H9 (cell line): ENCODE results near the gene LDB1. TPM values are rescaled to one million over a fixed set of nuclear protein-coding genes. Genes with fewer than 3 reads are reported as not detected.

Experiments used
- DNase-seq: peaks from one replicate; pipeline ENCODE4 v3.0.0-alpha.2; 2017
- H2AFZ ChIP-seq: one replicate; pipeline ENCODE4 v1.6.1; 2013; ENCODE audit warnings: mild to moderate bottlenecking, low read length, control low read depth, moderate library complexity
- H2AK5ac ChIP-seq: 2 replicates; pipeline ENCODE4 v1.6.1; 2013; ENCODE audit warnings: low read length, control low read depth, mixed read lengths; ENCODE audit not compliant: insufficient read length
- H2BK120ac ChIP-seq: one replicate; pipeline ENCODE4 v1.6.1; 2013; ENCODE audit warnings: low read depth, mild to moderate bottlenecking, low read length, control low read depth, inconsistent platforms; ENCODE audit not compliant: poor library complexity, severe bottlenecking
- H2BK12ac ChIP-seq: 2 replicates; pipeline ENCODE4 v1.6.1; 2013; ENCODE audit warnings: low read length, control low read depth, mixed read lengths, low read depth; ENCODE audit not compliant: insufficient read length
- H2BK15ac ChIP-seq: 2 replicates; pipeline ENCODE4 v1.6.1; 2013; ENCODE audit warnings: low read depth, low read length, control low read depth
- H2BK20ac ChIP-seq: one replicate; pipeline ENCODE4 v1.6.1; 2013; ENCODE audit warnings: low read depth, mild to moderate bottlenecking, low read length, control low read depth, inconsistent platforms; ENCODE audit not compliant: poor library complexity, severe bottlenecking
- H2BK5ac ChIP-seq: 2 replicates; pipeline ENCODE4 v1.6.1; 2013; ENCODE audit warnings: low read length, control low read depth, mixed read lengths; ENCODE audit not compliant: insufficient read length
- H3K14ac ChIP-seq: 2 replicates; pipeline ENCODE4 v1.6.1; 2013; ENCODE audit warnings: low read length, control low read depth; ENCODE audit not compliant: insufficient read depth
- H3K18ac ChIP-seq: 2 replicates; pipeline ENCODE4 v1.6.1; 2013; ENCODE audit warnings: low read depth, mild to moderate bottlenecking, mixed read lengths, low read length, control low read depth; ENCODE audit not compliant: insufficient read length
- H3K23ac ChIP-seq: 2 replicates; pipeline ENCODE4 v1.6.1; 2013; ENCODE audit warnings: low read length, control low read depth, mixed read lengths, low read depth; ENCODE audit not compliant: insufficient read length
- H3K23me2 ChIP-seq: 2 replicates; pipeline ENCODE4 v1.6.1; 2013; ENCODE audit warnings: low read depth, mild to moderate bottlenecking, mixed read lengths, low read length, control low read depth; ENCODE audit not compliant: insufficient read length, poor library complexity, severe bottlenecking
- H3K27ac ChIP-seq: 2 replicates; pipeline ENCODE4 v1.5.1; 2013; ENCODE audit warnings: low read length, control low read depth, mixed read lengths, low read depth; ENCODE audit not compliant: insufficient read length
- H3K27me3 ChIP-seq: 2 replicates; pipeline ENCODE4 v1.6.1; 2013; ENCODE audit warnings: low read length, control low read depth, inconsistent platforms; ENCODE audit not compliant: insufficient read depth
- H3K4ac ChIP-seq: 2 replicates; pipeline ENCODE4 v1.6.1; 2013; ENCODE audit warnings: low read depth, mild to moderate bottlenecking, control low read depth, inconsistent platforms, low read length, moderate library complexity
- H3K4me1 ChIP-seq: 2 replicates; pipeline ENCODE4 v1.6.1; 2013; ENCODE audit warnings: low read length, control low read depth, inconsistent platforms; ENCODE audit not compliant: insufficient read depth
- H3K4me2 ChIP-seq: 2 replicates; pipeline ENCODE4 v1.6.1; 2013; ENCODE audit warnings: low read length, control low read depth, mixed read lengths; ENCODE audit not compliant: insufficient read length, insufficient read depth
- H3K56ac ChIP-seq: 2 replicates; pipeline ENCODE4 v1.6.1; 2013; ENCODE audit warnings: low read depth, mild to moderate bottlenecking, mixed read lengths, low read length, control low read depth; ENCODE audit not compliant: insufficient read length
- H3K79me1 ChIP-seq: 2 replicates; pipeline ENCODE4 v1.6.1; 2013; ENCODE audit warnings: low read depth, mild to moderate bottlenecking, moderate library complexity, low read length, control low read depth, inconsistent platforms; ENCODE audit not compliant: insufficient read depth, poor library complexity, severe bottlenecking
- H3K79me2 ChIP-seq: 2 replicates; pipeline ENCODE4 v1.6.1; 2013; ENCODE audit warnings: low read length, control low read depth, inconsistent platforms; ENCODE audit not compliant: insufficient read depth
- H3K9ac ChIP-seq: 2 replicates; pipeline ENCODE4 v1.6.1; 2013; ENCODE audit warnings: low read length, control low read depth, mixed read lengths; ENCODE audit not compliant: insufficient read length; ENCODE audit errors: extremely low read depth
- H3K9me3 ChIP-seq: one replicate; pipeline ENCODE4 v1.6.1; 2013; ENCODE audit warnings: low read depth, low read length, inconsistent platforms; ENCODE audit not compliant: control insufficient read depth
- H3T11ph ChIP-seq: one replicate; pipeline ENCODE4 v1.6.1; 2013; ENCODE audit warnings: mild to moderate bottlenecking, low read length, control low read depth, inconsistent platforms
- H4K20me1 ChIP-seq: one replicate; pipeline ENCODE4 v1.6.1; 2013; ENCODE audit not compliant: control insufficient read depth, insufficient read length, insufficient read depth
- H4K5ac ChIP-seq: 2 replicates; pipeline ENCODE4 v1.6.1; 2013; ENCODE audit warnings: low read depth, mild to moderate bottlenecking, mixed read lengths, low read length, control low read depth; ENCODE audit not compliant: insufficient read length
- H4K8ac ChIP-seq: replicated peaks from 2 replicates; pipeline ENCODE4 v1.6.1; 2013; ENCODE audit warnings: low read length, control low read depth, mixed read lengths, low read depth; ENCODE audit not compliant: insufficient read length
- H4K91ac ChIP-seq: 2 replicates; pipeline ENCODE4 v1.6.1; 2013; ENCODE audit warnings: low read depth, mild to moderate bottlenecking, moderate library complexity, mixed read lengths, low read length, control low read depth; ENCODE audit not compliant: insufficient read length
- H3K27ac Mint-ChIP-seq, 3 experiments: 2 replicates in 2 of 3; 3 replicates in 1 of 3; pipeline ENCODE4 v1.8.0; 2020 to 2021; ENCODE audit warnings: mixed read lengths in 3 of 3, mild to moderate bottlenecking in 1 of 3, moderate library complexity in 1 of 3
- H3K27me3 Mint-ChIP-seq: 2 replicates; pipeline ENCODE4 v1.8.0; 2021; ENCODE audit warnings: low read depth, mild to moderate bottlenecking, moderate library complexity, mixed read lengths
- H3K36me3 Mint-ChIP-seq, 3 experiments: 2 replicates in 2 of 3; 3 replicates in 1 of 3; pipeline ENCODE4 v1.8.0; 2020 to 2021; ENCODE audit warnings: low read depth in 3 of 3, mixed read lengths in 3 of 3; ENCODE audit not compliant: insufficient read depth in 1 of 3
- H3K4me1 Mint-ChIP-seq, 2 experiments: 2 replicates each; pipeline ENCODE4 v1.8.0; 2020; ENCODE audit warnings: mixed read lengths in 2 of 2
- H3K4me3 Mint-ChIP-seq, 2 experiments: 2 replicates in 1 of 2; 3 replicates in 1 of 2; pipeline ENCODE4 v1.8.0; 2020 to 2021; ENCODE audit warnings: mild to moderate bottlenecking in 2 of 2, mixed read lengths in 2 of 2, moderate library complexity in 1 of 2
- H3K9me3 Mint-ChIP-seq, 2 experiments: 2 replicates in 1 of 2; 3 replicates in 1 of 2; pipeline ENCODE4 v1.8.0; 2020; ENCODE audit warnings: mild to moderate bottlenecking in 2 of 2, mixed read lengths in 2 of 2, moderate library complexity in 1 of 2
- CTCF ChIP-seq: fragments of 200-600 bp; sonication (generic); conservative IDR thresholded peaks from 3 replicates; pipeline ENCODE4 v1.8.0; 2021; ENCODE audit warnings: antibody characterized with exemption, mild to moderate bottlenecking
- WGBS: extraction: QIAGEN DNeasy Blood & Tissue Kit; methylation state at CpG from one replicate; pipeline ENCODE4 v1.1.7; 2013; ENCODE audit warnings: missing lambda C conversion rate, low lambda C conversion rate, mixed read lengths; ENCODE audit not compliant: insufficient read length; ENCODE audit errors: extremely low coverage; 5-methylcytosine and 5-hydroxymethylcytosine counted together
- long read RNA-seq: library from polyadenylated mRNA; unstranded; transcript quantifications from one replicate; pipeline ENCODE4 v2.0.0, GENCODE V29; 2020
- total RNA-seq: library from RNA; stranded (reverse); gene quantifications from 2 replicates; pipeline ENCODE4 v1.2.1, GENCODE V29; 2021

Gene LDB1
- total RNA-seq = 79.2 and 80.5 TPM in 2 replicates
- long read RNA-seq, partial matches to known transcripts = 33 of 49 reads
- long read RNA-seq, other reads (novel, unspliced or antisense) = 12 of 49 reads

- Histone ChIP-seq H2AK5ac (no peak within 1 kb of the TSS), H4K5ac (peak within 1 kb of the TSS; percentile 19), H3K23me2 (peaks cover 20% of the 10 kb centered on the region), H3K23ac (no peak within 1 kb of the TSS), H3K4me1 (peaks cover 22% of the 10 kb centered on the region), H2AFZ (no peak within 1 kb of the TSS), H2BK12ac (no peak within 1 kb of the TSS), H3K9ac (peak within 1 kb of the TSS; percentile 77), H3K18ac (peak within 1 kb of the TSS; percentile 62), H3K56ac (no peak within 1 kb of the TSS), H4K8ac (no peak within 1 kb of the TSS), H3T11ph (no peak within 1 kb of the TSS), H2BK5ac (peak within 1 kb of the TSS; percentile 75), H3K79me1 (no peaks in the 10 kb centered on the region), H3K27me3 (no peaks in the 10 kb centered on the region), H2BK120ac (peak within 1 kb of the TSS; percentile 7), H2BK20ac (no peak within 1 kb of the TSS), H3K4ac (no peak within 1 kb of the TSS), H3K4me2 (peak within 1 kb of the TSS; percentile 72), H3K79me2 (peaks cover 13% of the 10 kb centered on the region; the same call in 1 of the 2 replicates), H3K9me3 (no peaks in the 10 kb centered on the region), H3K27ac (peak within 1 kb of the TSS; percentile 84), H3K14ac (peak within 1 kb of the TSS; percentile 53), H4K91ac (no peak within 1 kb of the TSS), H2BK15ac (no peak within 1 kb of the TSS), H4K20me1 (no peaks in the 10 kb centered on the region)
- TF ChIP-seq CTCF = no peak; the same call in 2 of the 3 replicates
- Mint-ChIP-seq H3K9me3 (no peaks in the 10 kb centered on the region), H3K36me3 (no peaks in the 10 kb centered on the region; a peak in 1 of 7 replicates), H3K4me3 (peak within 1 kb of the TSS; percentile 82 to 95), H3K27ac (peak within 1 kb of the TSS; percentile 97 to 99 (median 99)), H3K4me1 (peaks cover 60 to 61% of the 10 kb centered on the region in 2 experiments), H3K27me3 (no peaks in the 10 kb centered on the region; the same call in 1 of the 2 replicates)
- DNase-seq = peak; percentile 81
- WGBS = no CpG with 5 or more reads among the region's 104 CpGs
These were observed at the start of gene LDB1 for GRCh38 chr10:102120142-102120990. TSS of gene LDB1 (minus strand) at chr10:102120368. CDS start at chr10:102120110, 258 bp downstream.
